ENCODE data around the gene MAL.

Gene MAL

DNA sequence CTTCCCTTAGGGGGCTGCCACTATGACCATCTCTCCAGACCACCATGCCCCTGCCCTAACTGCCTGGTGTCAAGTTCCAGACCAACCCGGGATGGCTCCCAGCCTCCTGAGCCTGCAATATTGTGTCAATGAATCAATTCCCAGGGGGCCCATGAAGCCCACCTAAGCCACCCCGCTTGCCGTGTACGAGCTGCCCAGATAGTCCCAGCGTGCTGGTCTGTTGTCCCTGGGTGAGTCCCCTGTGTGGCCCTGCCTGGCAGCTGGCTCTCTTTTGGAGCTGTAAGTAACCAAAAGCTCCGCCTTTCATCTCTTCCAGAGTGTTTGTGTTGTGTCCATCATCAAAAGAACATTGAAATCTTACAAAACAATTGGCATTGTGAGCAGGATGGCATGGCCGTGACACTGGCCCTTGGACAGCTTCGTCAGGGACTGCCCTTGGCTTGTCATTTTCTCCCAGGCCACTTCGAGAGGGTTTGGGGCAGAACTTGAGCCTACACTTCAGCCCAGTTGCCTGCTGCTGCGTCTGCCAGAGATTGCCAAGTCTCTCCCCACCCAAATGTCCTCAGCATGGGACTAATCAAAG is 11.3 kb upstream of the MAL start:
- H3K4me3 ChIP-seq (ENCODE audit: low read depth, low read length): no peak overlapping the region
- no peak for DNase-seq (ENCODE audit: low read depth, low spot score)
- TF ChIP-seq, protein P1, sequence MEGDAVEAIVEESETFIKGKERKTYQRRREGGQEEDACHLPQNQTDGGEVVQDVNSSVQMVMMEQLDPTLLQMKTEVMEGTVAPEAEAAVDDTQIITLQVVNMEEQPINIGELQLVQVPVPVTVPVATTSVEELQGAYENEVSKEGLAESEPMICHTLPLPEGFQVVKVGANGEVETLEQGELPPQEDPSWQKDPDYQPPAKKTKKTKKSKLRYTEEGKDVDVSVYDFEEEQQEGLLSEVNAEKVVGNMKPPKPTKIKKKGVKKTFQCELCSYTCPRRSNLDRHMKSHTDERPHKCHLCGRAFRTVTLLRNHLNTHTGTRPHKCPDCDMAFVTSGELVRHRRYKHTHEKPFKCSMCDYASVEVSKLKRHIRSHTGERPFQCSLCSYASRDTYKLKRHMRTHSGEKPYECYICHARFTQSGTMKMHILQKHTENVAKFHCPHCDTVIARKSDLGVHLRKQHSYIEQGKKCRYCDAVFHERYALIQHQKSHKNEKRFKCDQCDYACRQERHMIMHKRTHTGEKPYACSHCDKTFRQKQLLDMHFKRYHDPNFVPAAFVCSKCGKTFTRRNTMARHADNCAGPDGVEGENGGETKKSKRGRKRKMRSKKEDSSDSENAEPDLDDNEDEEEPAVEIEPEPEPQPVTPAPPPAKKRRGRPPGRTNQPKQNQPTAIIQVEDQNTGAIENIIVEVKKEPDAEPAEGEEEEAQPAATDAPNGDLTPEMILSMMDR (IDR thresholded peaks at IDR 0.05; ENCODE audit: low read depth, low read length): no peak
- in situ Hi-C loops (cut with HindIII; ENCODE audit: low sequenced_read_pairs): no loop called here

- DNase-seq (ENCODE audit: low read depth, low spot score): no peak
- in situ Hi-C loops (cut with HindIII; ENCODE audit: low sequenced_read_pairs): no loop called here
- TF ChIP-seq, protein P1 (IDR thresholded peaks at IDR 0.05; ENCODE audit: low read depth, low read length): no peak
- H3K4me3 ChIP-seq (ENCODE audit: low read depth, low read length): no peak overlapping the region
Measured at GRCh38 chr2:95015261-95015912, 10.1 kb upstream of the MAL start.

- in situ Hi-C loops (cut with HindIII; ENCODE audit: low sequenced_read_pairs): no loop called here
- TF ChIP-seq, protein P1 (IDR thresholded peaks at IDR 0.05; ENCODE audit: low read depth, low read length): no peak
- no peak overlapping the region for H3K4me3 ChIP-seq (ENCODE audit: low read depth, low read length)
- DNase-seq (ENCODE audit: low read depth, low spot score): no peak
Measured at GRCh38 chr2:95016616-95017015, 8.9 kb upstream of the MAL start.

GRCh38 chr2:95017071-95017501 is 8.4 kb upstream of the MAL start:
- DNase-seq (ENCODE audit: low read depth, low spot score): no peak
- in situ Hi-C loops (cut with HindIII; ENCODE audit: low sequenced_read_pairs): no loop called here
- TF ChIP-seq, protein P1 (IDR thresholded peaks at IDR 0.05; ENCODE audit: low read depth, low read length): no peak
- no peak overlapping the region for H3K4me3 ChIP-seq (ENCODE audit: low read depth, low read length)

- TF ChIP-seq, protein P1 (IDR thresholded peaks at IDR 0.05; ENCODE audit: low read depth, low read length): no peak
- in situ Hi-C loops (cut with HindIII; ENCODE audit: low sequenced_read_pairs): no loop called here
- no peak for DNase-seq (ENCODE audit: low read depth, low spot score)
- no peak overlapping the region for H3K4me3 ChIP-seq (ENCODE audit: low read depth, low read length)
Measured at GRCh38 chr2:95017836-95018235, 7.7 kb upstream of the MAL start.

DNA sequence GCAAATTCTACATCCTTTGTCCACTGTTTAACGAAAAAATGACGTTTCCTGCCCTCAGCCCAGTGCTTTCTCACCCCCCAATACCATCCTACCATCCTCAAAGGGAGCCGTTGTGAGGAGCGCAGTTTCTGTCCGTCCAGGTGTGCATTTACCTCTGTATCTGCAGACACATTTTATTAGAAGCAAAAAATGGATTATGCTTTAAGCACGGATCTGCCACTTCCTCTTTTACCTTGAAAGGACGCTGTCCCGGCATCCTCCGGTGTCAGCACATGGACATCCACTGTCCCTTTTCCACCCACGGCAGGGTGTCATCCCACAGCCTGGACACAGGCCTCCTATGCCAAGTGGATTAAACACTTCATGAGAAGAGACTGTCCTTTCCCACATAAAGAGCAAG is 7.2 kb upstream of the MAL start:
- TF ChIP-seq, protein P1 (IDR thresholded peaks at IDR 0.05; ENCODE audit: low read depth, low read length): no peak
- in situ Hi-C loops (cut with HindIII; ENCODE audit: low sequenced_read_pairs): no loop called here
- no peak for DNase-seq (ENCODE audit: low read depth, low spot score)
- no peak overlapping the region for H3K4me3 ChIP-seq (ENCODE audit: low read depth, low read length)
